ENCODE results near the gene ZBTB46.

- TF ChIP-seq, protein P1, sequence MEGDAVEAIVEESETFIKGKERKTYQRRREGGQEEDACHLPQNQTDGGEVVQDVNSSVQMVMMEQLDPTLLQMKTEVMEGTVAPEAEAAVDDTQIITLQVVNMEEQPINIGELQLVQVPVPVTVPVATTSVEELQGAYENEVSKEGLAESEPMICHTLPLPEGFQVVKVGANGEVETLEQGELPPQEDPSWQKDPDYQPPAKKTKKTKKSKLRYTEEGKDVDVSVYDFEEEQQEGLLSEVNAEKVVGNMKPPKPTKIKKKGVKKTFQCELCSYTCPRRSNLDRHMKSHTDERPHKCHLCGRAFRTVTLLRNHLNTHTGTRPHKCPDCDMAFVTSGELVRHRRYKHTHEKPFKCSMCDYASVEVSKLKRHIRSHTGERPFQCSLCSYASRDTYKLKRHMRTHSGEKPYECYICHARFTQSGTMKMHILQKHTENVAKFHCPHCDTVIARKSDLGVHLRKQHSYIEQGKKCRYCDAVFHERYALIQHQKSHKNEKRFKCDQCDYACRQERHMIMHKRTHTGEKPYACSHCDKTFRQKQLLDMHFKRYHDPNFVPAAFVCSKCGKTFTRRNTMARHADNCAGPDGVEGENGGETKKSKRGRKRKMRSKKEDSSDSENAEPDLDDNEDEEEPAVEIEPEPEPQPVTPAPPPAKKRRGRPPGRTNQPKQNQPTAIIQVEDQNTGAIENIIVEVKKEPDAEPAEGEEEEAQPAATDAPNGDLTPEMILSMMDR (IDR thresholded peaks at IDR 0.05): no peak
- TF ChIP-seq POLR2A (IDR thresholded peaks at IDR 0.05): no peak
These were observed 80.1 kb downstream of the ZBTB46 start for GRCh38 chr20:63750807-63751470.
